Ascending aorta (tissue), 2 donors: ENCODE results near the gene VPS9D1. TPM values are rescaled to one million over a fixed set of nuclear protein-coding genes. Genes with fewer than 3 reads are reported as not detected.

Source experiments
- DNase-seq, 2 donors: peaks; one replicate each; pipeline ENCODE4 v3.0.0-alpha.2; 2019; ENCODE audit warnings: low spot score in 2 of 2
- H3K27ac ChIP-seq, 2 donors: fragments of 200-600 bp; sonication (generic); one replicate each; pipeline ENCODE4 v1.5.1; 2016 to 2017; ENCODE audit warnings: mild to moderate bottlenecking in 1 of 2
- H3K27me3 ChIP-seq: fragments of 200-600 bp; sonication (generic); one replicate; pipeline ENCODE4 v1.5.1; 2017
- H3K36me3 ChIP-seq, 2 donors: fragments of 200-600 bp; sonication (generic); one replicate each; pipeline ENCODE4 v1.5.1; 2016
- H3K4me1 ChIP-seq, 2 donors: fragments of 200-600 bp; sonication (generic); one replicate each; pipeline ENCODE4 v1.5.1; 2016 to 2017; ENCODE audit warnings: mild to moderate bottlenecking in 1 of 2
- H3K4me3 ChIP-seq, 2 donors: fragments of 200-600 bp; sonication (generic); one replicate each; pipeline ENCODE4 v1.5.1; 2016 to 2017; ENCODE audit warnings: mild to moderate bottlenecking in 1 of 2
- H3K9me3 ChIP-seq, 2 donors: fragments of 200-600 bp; sonication (generic); one replicate each; pipeline ENCODE4 v1.5.1; 2016
- intact Hi-C: fragments of 100-400 bp; cut with DNase I; formaldehyde crosslinking; loops from one replicate; pipeline ENCODE4 v1.15.1; 2023
- total RNA-seq: library from RNA; depleted of rRNA; stranded (reverse); fragments of >200 nt; gene quantifications from one replicate; pipeline ENCODE4 v1.1.0, GENCODE V29; 2016
- TF ChIP-seq, protein P1 (sequence below), 3 experiments: fragments of 200-600 bp in 2 of 3; fragments of 450-650 bp in 1 of 3; sonication (generic) in 2 of 3; IDR thresholded peaks; one replicate each; pipeline ENCODE4 v1.5.1; 2016 to 2019; ENCODE audit warnings: antibody characterized with exemption in 3 of 3, mild to moderate bottlenecking in 1 of 3, moderate library complexity in 1 of 3

Gene VPS9D1
- total RNA-seq, 1 donor from 2014 or later = 17.2 TPM

DNA sequence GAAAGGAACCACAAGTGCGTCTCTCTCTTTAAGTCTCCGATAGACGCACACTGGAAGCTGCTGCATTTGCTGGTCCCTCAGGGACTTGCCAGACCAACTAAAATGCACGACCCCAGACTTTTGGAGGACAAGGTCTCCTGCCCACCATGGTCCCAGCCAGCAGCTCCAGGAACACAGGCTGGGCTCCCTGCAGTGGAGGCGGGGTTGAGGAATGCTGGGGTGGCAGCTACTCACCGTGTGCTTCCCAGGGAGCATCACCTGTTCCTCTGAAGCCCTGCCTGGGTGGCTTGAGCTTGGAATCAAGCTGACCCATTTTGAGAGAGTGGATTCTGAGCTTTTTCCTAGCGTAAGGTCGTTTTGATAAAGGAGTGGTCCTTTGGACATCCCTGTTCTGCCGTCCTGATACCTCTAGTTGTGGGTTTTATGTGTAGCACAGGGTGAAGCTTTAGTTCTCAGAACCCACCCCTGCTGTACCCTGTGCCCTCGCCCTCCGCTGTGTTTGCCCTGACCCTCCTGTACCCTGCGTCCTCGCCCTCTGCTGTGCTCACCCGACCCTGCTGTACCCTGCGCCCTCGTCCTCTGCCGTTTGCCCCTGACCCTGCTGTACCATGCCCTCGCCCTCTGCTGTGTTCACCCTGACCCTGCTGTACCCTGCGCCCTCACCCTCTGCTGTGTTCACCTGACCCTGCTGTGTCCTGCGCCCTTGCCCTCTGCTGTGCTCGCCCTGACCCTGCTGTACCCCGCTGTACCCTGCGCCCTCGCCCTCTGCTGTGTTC is 11.6 kb upstream of the VPS9D1 start:
- H3K4me3 ChIP-seq = no peak overlapping the region
- H3K4me1 ChIP-seq = no peaks in the 10 kb centered on the region
- H3K36me3 ChIP-seq = peaks cover 69 to 87% of the 10 kb centered on the region in 2 donors
- H3K27ac ChIP-seq = no peak overlapping the region
- H3K9me3 ChIP-seq = no peaks in the 10 kb centered on the region
- no peaks in the 10 kb centered on the region for H3K27me3 ChIP-seq
- TF ChIP-seq, protein P1, sequence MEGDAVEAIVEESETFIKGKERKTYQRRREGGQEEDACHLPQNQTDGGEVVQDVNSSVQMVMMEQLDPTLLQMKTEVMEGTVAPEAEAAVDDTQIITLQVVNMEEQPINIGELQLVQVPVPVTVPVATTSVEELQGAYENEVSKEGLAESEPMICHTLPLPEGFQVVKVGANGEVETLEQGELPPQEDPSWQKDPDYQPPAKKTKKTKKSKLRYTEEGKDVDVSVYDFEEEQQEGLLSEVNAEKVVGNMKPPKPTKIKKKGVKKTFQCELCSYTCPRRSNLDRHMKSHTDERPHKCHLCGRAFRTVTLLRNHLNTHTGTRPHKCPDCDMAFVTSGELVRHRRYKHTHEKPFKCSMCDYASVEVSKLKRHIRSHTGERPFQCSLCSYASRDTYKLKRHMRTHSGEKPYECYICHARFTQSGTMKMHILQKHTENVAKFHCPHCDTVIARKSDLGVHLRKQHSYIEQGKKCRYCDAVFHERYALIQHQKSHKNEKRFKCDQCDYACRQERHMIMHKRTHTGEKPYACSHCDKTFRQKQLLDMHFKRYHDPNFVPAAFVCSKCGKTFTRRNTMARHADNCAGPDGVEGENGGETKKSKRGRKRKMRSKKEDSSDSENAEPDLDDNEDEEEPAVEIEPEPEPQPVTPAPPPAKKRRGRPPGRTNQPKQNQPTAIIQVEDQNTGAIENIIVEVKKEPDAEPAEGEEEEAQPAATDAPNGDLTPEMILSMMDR (IDR thresholded peaks at IDR 0.05) = no peak
- intact Hi-C loops = no loop called here
- DNase-seq = no peak

DNA sequence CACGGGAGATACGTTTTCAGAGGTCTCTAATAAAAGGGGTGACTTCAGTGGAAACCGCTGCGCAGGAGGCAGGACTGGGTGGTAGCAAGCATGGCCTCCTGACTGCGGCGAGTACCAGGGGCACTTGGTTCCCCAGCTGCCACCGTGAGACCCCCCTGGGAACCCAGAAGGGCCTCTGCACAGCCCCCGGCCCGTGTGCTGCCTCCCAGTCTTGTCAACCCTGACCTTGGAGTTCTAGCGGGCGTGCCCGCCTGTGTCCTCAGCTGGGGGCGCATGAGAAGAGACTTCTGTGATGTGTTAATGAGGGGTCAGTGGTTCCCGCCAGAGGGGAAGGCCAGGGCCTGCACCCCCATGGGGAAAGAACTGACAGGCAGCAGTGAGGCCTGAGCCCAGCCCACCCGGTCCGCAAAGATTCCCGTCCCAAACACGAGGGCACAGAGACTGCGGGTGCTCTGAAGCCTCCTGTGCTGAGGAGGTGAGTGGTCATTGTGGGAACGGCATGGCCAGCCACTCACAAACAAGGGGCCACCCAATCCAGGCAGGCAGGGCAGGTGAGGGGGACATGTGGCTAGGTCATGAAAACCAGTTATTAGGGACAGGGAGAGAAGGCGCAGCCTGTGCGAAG is 10.0 kb upstream of the VPS9D1 start:
- no peaks in the 10 kb centered on the region for H3K27me3 ChIP-seq
- no peaks in the 10 kb centered on the region for H3K9me3 ChIP-seq
- no peak overlapping the region for H3K4me3 ChIP-seq
- peaks cover 67 to 95% of the 10 kb centered on the region in 2 donors for H3K36me3 ChIP-seq
- intact Hi-C loops = no loop called here
- no peak for DNase-seq
- TF ChIP-seq, protein P1 (IDR thresholded peaks at IDR 0.05) = no peak
- H3K27ac ChIP-seq = no peak overlapping the region
- H3K4me1 ChIP-seq = no peaks in the 10 kb centered on the region

DNA sequence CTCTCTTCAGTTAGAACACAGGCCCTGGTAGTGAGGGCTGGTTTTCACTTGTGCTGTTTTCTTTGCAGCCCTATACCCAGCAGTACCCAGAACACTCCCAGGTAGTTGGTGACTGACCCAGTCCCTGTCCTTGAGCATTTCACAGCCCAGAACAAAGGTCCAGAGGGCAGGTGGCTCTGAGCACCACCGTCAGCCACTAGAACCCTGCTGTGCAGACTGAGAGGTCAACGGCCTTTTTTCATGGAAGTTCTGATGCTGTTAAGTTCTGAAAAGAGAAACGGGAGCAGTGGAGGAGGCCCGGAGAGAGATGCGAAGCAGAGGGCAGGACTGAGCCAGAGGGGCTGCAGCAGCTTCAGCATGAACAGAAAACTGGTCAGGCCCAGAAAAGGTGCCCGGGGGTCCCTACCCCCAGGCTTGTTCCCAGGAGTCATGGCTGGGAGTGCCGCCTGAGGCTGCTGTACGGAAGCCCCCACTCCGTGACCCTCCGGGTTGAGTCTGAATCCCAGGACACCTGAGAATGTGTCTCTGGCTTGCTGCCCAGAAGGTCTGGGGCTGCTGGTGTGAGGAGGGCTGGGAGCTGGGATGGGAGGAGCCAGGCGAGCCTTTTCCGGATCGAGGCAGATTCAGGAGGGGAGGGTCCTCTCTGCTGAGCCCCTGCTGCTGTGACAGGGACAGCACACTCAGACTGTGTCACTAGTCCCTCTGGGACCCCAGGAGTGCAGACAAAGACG is 9.3 kb upstream of the VPS9D1 start:
- H3K36me3 ChIP-seq = peaks cover 66 to 92% of the 10 kb centered on the region in 2 donors
- H3K4me3 ChIP-seq = no peak overlapping the region
- H3K27me3 ChIP-seq = no peaks in the 10 kb centered on the region
- H3K4me1 ChIP-seq = no peaks in the 10 kb centered on the region
- intact Hi-C loops = no loop called here
- DNase-seq = no peak
- TF ChIP-seq, protein P1 (IDR thresholded peaks at IDR 0.05) = no peak
- H3K9me3 ChIP-seq = no peaks in the 10 kb centered on the region
- no peak overlapping the region for H3K27ac ChIP-seq

DNA sequence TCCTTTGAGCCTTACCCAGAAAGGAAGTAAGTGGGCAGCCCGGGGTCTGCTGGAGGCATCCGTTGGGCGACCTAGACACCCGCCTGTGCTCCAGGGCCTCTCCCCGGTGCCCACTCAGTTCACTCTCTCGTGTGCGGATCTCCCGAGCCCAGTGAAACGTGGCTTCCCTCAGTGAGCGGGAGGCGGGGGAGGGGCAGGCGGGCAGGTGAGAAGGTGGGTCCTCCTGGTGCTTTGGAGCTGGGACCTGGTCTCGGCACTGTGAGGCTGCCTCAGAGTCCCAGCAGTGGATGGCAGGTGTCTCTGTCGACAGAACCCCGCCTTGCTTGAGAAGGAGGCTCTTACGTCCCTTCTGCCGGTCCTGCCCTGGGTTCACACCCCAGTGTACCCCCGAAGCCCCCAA is 8.6 kb upstream of the VPS9D1 start:
- no peaks in the 10 kb centered on the region for H3K9me3 ChIP-seq
- H3K36me3 ChIP-seq = peaks cover 64 to 90% of the 10 kb centered on the region in 2 donors

DNA sequence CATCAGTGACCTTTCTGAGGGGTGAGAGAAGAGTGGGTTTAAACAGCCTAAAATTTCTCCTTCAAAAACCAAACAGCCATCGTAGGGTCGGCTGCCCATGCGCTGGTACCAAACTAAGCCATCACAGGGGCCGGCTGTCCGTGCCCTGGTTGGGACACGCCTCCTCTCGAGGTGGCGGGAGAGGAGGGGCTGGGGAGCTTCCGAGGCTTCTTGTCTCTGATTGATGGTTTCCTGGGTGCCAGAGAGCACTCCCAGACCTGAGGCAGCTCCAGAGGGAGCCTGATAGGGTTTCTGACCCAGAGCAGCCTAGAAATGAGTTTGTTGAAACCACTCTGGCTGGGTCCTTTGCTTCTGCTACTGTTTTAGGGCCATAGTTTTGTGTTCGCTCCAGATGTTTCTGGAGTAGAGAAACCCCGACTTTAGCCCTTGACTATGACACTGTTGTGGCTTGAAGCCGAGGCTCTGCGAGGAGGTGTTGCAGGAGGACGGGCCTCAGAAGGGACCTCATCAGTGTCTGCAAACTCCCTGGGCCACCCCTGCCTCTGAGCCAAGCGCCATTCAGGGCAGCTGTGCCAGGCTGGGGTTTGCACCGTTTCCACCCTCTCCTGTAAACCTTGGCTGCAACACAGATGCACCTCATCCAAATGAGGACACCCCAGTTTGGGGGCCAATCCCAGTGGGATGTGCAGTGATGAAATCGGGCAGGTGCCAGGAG is 6.9 kb upstream of the VPS9D1 start:
- TF ChIP-seq, protein P1 (IDR thresholded peaks at IDR 0.05) = no peak
- no peak overlapping the region for H3K4me3 ChIP-seq
- no peaks in the 10 kb centered on the region for H3K9me3 ChIP-seq
- no peaks in the 10 kb centered on the region for H3K27me3 ChIP-seq
- no peak overlapping the region for H3K27ac ChIP-seq
- peaks cover 63 to 90% of the 10 kb centered on the region in 2 donors for H3K36me3 ChIP-seq
- intact Hi-C loops = no loop called here
- no peak for DNase-seq
- peaks cover 7 to 9% of the 10 kb centered on the region in 2 donors for H3K4me1 ChIP-seq

More for the DNA sequence above, 8.6 kb upstream of the VPS9D1 start:
- Histone ChIP-seq H3K27me3 (no peaks in the 10 kb centered on the region), H3K4me1 (no peaks in the 10 kb centered on the region), H3K27ac (no peak overlapping the region), H3K4me3 (no peak overlapping the region)
- intact Hi-C loops = no loop called here
- TF ChIP-seq, protein P1 (IDR thresholded peaks at IDR 0.05) = no peak
- no peak for DNase-seq
